ENCODE data around the gene ACTMAP.
A peak's percentile ranks its signal among the peaks of the same experiment; 100 is the strongest.
"Not testable (repeated sequence)": the region's sequence is repeated elsewhere in the genome, so short reads cannot be mapped to it uniquely, and the experiment has no call there.

The ACTMAP gene, protein sequence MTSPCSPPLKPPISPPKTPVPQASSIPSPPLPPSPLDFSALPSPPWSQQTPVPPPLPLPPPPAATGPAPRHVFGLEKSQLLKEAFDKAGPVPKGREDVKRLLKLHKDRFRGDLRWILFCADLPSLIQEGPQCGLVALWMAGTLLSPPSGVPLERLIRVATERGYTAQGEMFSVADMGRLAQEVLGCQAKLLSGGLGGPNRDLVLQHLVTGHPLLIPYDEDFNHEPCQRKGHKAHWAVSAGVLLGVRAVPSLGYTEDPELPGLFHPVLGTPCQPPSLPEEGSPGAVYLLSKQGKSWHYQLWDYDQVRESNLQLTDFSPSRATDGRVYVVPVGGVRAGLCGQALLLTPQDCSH

DNA sequence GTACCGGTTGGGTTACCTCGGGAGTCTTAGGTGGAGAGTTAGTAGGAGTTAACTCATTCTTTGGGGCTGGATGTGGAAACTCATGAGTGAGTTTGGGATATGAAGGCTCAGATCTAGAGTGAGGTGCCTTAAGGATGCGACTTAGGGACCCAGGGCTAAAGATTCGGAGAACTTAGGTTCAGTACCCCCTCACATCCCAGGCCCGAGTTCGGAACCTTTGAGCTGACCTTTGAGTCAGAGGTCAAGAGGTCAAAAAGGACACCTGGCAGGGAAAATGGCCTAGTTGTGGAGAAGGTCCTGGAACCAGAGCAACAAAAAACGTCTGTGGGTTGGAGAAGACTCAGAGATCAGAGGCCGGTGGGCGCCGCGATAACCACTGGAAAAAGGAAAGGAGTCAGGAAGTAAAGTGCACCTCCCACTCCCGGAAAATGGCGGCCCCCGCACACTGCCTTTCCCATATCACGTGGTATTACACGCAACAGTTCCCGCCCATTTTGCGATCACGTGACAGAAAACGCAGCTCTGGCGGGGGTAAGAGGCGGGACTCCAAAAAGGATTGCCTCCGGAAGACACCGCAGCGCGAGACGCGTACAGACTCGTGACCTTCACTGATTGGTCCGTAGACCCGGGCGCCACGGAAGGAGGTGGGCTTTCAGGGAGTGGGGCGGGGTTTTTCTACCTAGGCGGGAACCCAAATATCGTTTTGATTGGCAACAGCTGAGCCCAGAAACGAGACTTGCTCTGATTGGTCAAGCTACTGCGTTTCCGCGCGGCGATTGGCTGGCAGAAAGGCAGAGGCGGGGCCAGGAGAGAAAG lies at the start of gene ACTMAP:
TSS of gene ACTMAP (minus strand) at position 420 of the 816 bp plus-strand sequence. CDS start 674 bp downstream, outside the sequence.
- Mint-ChIP-seq H3K27me3 (no peaks in the 10 kb centered on the region), H3K9me3 (no peaks in the 10 kb centered on the region), H3K27ac (peak within 1 kb of the TSS; percentile 98 to 99), H3K4me1 (peaks cover 48% of the 10 kb centered on the region), H3K4me3 (peak within 1 kb of the TSS; percentile 96 to 98)
- DNase-seq (peak; percentile 99 to 100), ATAC-seq (peak; percentile 91)

DNA sequence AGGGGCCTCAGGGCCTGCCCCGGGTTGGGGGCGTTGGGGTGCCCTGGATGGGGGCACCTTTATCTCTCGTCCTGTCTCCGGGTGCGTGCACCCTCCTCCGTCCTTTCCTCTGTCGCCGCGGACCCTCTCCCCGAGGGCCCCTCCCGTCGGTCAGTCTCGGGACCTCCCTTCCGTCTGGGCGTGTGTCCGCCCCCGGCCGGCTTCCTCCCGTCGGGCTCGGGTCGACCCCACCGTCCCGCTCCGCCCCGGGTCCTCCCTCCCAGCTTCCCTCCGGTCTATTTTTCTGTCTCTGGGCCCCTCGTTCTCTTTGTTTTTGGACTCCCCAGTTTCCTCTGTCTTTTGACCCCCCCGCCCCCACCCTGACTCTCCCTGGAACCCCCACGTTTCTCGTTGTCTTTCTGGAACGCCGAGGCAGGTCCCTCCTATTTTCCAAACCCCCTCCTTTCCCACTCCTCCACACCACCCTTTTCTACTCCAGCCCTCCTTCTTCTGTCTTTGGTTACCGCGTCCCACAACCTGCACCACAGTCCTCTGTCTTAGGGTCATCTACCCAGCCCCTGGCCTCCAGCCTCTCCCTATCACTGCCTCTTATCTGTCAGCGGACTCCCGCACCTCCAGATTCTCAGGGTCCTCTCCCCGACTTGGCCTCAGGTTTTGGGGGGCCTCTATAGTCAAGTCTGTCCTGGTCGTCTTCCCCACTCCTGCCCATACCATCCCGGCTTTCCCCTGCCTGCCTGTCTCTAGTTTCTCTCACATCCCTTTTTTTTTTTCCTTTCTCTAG lies 49.5 kb upstream of the ACTMAP start:
- H3K4me1 Mint-ChIP-seq = peaks cover 79% of the 10 kb centered on the region
- peak overlapping the region; percentile 93 to 95 for H3K27ac Mint-ChIP-seq
- ATAC-seq (peak; percentile 6), DNase-seq (peak in 1 of 2 donors; percentile 50)
- H3K9me3 Mint-ChIP-seq = no peaks in the 10 kb centered on the region
- peak overlapping the region; percentile 99 to 100 for H3K4me3 Mint-ChIP-seq
- no peaks in the 10 kb centered on the region for H3K27me3 Mint-ChIP-seq

DNA sequence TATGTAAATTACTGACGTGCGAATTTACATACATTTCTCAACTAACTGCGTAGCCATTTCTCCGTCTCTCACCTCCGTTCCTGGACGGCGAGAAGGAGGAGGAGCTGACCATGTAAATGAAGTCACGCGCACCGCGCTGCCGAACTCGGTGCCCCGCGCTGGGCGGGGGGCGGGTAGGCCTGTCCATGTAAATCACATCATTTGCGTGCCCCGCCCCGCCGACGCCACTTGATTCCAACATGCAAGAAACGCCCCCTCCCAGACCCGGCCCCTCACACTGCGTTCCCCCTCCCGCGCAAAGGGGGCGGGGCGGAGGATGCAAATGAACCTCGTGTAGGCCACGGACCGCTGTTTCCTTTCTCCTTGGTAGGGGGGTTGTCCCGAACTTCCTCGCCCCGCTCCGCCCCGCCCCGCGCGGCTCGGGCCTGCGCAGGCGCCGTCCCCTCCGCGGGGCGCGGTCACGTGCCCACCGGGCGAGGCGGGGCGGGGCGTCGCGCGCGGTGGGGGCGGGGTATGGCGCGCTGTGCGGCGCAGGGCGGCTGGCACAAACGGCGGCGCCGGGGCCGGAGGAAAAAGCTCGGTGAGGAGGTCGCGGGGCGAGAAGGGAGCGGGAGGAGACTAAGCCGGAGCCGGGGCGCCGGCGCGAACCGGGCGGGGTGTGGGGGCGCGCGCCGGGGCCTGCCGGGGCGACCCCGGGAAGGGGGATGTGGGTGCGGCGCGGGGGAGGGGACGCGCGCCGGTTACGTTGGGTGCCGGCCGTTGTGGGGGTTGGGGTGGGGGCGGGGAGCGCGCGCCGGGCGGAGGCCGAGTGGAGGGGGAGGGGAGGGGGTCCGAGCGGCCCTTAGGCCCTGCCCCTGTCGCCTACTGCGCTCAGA lies 48.6 kb upstream of the ACTMAP start, which contains the start of gene EGLN2:
TSS of gene EGLN2 (plus strand) at position 509 of the 875 bp plus-strand sequence. CDS start 1,382 bp downstream, outside the sequence.
- Mint-ChIP-seq H3K27me3 (no peaks in the 10 kb centered on the region), H3K4me1 (peaks cover 70% of the 10 kb centered on the region), H3K4me3 (peak within 1 kb of the TSS; percentile 99 to 100), H3K27ac (peak within 1 kb of the TSS; percentile 96 to 99), H3K9me3 (no peaks in the 10 kb centered on the region)
- ATAC-seq (peak; percentile 86), DNase-seq (peak; percentile 100)

DNA sequence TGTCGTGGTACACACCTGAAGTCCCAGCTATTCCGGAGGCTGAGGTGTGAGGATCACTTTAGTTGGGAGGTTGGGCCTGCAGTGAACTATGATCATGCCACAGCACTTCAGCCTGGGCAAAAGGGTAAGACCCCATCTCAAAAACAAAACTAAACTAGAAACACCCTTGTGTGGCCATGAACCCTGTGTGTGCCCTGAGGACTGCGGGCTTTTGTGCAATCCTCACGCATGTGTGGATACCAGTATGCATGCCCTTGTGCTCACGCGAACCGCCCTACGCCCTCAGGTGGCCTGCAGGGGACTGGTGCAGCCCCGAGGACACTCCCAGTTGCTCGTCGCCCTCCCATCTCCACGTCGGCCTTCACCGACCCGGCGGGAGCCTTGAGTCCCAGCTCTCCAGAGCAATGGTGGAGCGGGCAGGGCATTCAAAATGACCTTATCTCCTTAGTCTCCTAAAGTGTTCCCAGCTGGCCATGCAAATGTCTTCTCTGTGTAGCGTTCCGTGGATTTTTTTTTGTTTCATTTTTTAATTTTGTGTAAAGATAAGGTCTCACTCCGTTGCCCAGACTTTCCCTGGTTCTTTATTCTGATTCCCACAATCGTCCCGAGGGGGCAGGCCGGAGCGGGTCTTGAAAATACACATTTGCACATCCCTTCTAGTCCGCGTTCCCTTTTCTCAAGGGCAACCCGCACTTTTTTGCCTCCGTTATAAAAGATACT lies 47.8 kb upstream of the ACTMAP start:
- Mint-ChIP-seq H3K9me3 (no peaks in the 10 kb centered on the region), H3K4me1 (peaks cover 65% of the 10 kb centered on the region), H3K4me3 (peak overlapping the region; percentile 95 to 96), H3K27ac (peak overlapping the region; percentile 96 to 99), H3K27me3 (no peaks in the 10 kb centered on the region)
- peak; percentile 65 to 81 for DNase-seq
- ATAC-seq = peak; percentile 68

DNA sequence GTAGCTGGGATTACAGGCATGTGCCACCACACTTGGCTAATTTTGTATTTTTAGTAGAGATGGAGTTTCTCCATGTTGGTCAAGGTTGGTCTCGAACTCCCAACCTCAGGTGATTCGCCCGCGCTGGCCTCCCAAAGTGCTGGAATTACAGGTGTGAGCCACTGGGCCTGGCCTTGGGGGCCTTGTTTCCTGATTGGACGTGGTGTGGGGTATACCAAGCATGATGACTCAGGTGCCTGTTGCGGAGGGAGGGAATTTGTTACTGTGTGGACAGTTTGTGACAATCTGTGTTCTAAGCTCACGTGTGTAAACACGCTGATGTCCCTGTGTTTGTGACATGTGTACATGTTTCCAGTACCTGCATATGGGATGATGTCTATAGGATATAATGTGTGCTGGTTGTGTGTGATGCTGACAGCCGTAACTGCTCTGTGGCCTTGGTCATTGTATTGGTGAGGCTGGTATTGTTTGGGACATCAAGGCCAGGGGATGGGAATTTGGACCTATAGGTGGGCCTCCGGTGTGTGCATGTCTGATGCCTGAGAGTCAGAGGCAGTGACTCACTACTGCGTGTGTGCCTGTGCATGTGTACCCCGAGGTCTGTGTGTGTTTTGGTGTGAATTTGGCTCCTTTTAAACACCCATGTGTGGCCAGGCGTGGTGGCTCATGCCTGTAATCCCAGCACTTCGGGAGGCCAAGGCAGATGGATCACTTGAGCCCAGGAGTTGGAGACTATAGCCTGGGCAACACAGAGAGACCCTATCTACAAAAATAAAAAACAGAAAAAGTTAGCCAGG lies 47.1 kb upstream of the ACTMAP start:
- DNase-seq = no peak
- no peaks in the 10 kb centered on the region for H3K9me3 Mint-ChIP-seq
- peaks cover 65% of the 10 kb centered on the region for H3K4me1 Mint-ChIP-seq

DNA sequence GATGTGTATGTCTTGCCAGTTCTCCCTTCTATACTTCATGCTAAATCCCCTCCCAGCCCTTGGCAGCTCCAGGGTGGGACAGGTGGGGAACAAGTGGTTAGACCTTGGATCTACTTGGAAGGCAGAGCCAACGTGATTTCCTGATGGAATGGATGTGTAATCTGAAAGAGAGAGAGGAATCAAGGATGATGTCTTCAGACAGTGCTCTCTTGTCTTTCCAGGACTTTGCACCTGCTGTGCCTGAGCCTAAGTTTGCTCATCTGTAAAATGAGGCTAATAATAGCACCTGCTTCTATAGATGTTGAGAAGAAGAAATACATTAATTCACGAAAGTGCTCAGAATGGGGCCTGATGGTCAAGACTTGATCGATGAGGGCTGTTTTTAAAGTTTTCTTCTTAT lies 41.7 kb upstream of the ACTMAP start:
- peak overlapping the region; percentile 61 to 63 for H3K27ac Mint-ChIP-seq
- H3K27me3 Mint-ChIP-seq = no peaks in the 10 kb centered on the region
- H3K9me3 Mint-ChIP-seq = no peaks in the 10 kb centered on the region
- DNase-seq (no peak), ATAC-seq (no peak)
- peaks cover 48% of the 10 kb centered on the region for H3K4me1 Mint-ChIP-seq
- peak overlapping the region in 1 of 2 donors; percentile 38 for H3K4me3 Mint-ChIP-seq

More for the DNA sequence above, 47.1 kb upstream of the ACTMAP start:
- Mint-ChIP-seq H3K27ac (peak overlapping the region; percentile 70 to 96), H3K27me3 (no peaks in the 10 kb centered on the region), H3K4me3 (peak overlapping the region; percentile 7 to 96)
- no peak for ATAC-seq

DNA sequence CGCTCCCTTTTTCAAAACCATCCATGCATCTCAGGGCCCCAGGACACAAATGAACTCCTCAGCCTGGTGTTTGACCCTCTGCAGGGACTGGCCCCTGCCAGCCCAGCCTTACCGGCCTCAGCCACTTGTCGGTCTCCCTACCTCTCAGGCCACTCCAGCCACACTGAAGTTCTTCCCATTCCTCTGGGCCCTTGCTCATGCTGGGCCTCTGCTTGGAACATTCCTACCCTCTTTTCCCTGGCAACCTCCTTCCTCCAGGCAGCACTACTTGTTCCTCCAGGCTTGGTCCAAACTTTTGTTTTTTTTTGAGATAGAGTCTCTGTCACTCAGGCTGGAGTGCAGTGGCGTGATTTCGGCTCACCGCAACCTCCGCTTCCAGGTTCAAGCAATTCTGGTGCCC lies 41.1 kb upstream of the ACTMAP start:
- DNase-seq (no peak), ATAC-seq (no peak)
- no peaks in the 10 kb centered on the region for H3K9me3 Mint-ChIP-seq
- peaks cover 48% of the 10 kb centered on the region for H3K4me1 Mint-ChIP-seq
- H3K4me3 Mint-ChIP-seq = no peak overlapping the region
- H3K27me3 Mint-ChIP-seq = no peaks in the 10 kb centered on the region
- H3K27ac Mint-ChIP-seq = peak overlapping the region in 1 of 2 donors; percentile 87

DNA sequence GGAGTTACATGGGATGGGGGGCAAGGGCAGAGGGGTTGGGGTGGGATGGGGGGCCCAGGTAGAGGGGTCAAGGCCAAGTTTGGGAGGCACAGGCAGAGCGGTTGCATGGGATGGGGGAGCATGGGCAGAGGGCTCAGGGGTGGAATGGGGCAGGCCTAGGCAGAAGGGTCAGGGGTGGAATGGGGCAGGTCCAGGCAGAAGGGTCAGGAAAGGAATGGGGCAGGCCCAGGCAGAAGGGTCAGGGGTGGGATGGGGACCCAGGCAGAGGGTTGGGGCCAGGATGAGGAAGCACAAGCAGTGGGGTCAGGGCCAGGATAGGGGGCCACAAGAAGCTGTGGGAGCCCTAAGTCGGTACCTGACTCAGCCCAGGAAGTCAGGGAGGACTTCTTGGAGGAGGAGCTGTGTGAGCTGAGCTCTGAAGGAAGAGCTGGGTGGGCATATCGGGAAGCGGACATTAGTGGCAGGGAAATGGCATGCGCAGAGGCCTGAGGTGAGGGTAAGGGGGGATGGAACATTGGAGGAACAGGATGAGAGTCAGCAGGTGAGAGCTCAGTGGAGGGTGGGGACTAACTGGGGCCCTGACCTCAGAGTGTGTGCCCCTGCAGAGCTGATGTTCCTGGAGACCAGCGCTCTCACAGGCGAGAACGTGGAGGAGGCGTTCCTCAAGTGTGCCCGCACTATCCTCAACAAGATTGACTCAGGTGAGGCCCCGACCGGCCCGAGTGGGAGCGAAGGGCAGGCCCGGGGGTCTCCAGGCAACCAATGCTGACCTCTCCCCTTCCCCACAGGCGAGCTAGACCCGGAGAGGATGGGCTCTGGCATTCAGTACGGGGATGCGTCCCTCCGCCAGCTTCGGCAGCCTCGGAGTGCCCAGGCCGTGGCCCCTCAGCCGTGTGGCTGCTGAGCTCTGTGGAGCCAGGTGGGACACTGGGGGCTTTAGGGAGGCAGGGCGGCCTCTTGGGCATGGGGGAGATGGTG lies 36.1 kb upstream of the ACTMAP start:
- Mint-ChIP-seq H3K27me3 (no peaks in the 10 kb centered on the region), H3K9me3 (no peaks in the 10 kb centered on the region), H3K4me1 (peaks cover 38% of the 10 kb centered on the region), H3K4me3 (no peak overlapping the region), H3K27ac (peak overlapping the region; percentile 6 to 60)
- DNase-seq = no peak
- no peak for ATAC-seq

DNA sequence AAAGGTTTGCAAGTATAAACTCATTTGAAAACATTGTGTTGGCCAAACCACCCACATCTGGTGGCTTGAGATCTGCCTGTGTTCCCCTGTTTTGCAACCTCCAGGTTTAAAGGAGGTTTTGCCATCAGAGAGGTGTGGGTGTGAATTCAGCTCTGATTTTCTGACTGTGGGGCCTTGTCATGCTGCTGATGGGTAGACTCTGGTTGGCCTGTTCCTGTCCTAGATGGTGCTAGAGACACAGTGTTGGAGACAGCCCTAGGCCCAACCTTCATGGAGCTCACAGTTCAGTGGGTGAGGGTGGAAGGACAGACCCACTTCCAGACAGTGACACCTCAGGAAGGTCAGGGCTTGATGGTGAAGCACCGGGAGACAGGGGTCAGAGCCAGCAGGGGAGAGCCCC lies 35.2 kb upstream of the ACTMAP start:
- peak overlapping the region in 1 of 2 donors; percentile 79 for H3K27ac Mint-ChIP-seq
- peaks cover 42% of the 10 kb centered on the region for H3K4me1 Mint-ChIP-seq
- DNase-seq (no peak), ATAC-seq (peak; percentile 50)
- no peaks in the 10 kb centered on the region for H3K9me3 Mint-ChIP-seq
- H3K4me3 Mint-ChIP-seq = no peak overlapping the region
- H3K27me3 Mint-ChIP-seq = no peaks in the 10 kb centered on the region

DNA sequence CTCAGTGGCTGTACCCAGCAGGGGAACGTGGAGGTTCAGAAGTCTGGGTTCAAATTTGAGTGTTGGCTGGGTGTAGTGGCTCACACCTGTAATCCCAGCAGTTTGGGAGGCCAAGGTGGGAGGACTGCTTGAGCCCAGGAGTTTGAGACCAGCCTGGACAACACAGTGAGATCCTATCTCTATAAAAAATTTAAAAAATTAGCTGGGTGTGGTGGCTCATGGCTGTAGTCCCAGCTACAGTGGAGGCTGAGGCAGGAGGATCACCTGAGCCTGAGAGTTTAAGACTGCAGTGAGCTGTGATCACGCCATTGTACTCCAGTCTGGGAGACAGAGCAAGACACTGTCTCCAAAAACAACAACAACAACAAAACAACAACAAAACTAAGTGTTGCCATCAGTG lies 33.9 kb upstream of the ACTMAP start:
- not testable (repeated sequence) for H3K27me3 Mint-ChIP-seq, H3K4me3 Mint-ChIP-seq, H3K9me3 Mint-ChIP-seq, H3K27ac Mint-ChIP-seq, ATAC-seq, DNase-seq
- peaks cover 43% of the 10 kb centered on the region for H3K4me1 Mint-ChIP-seq

DNA sequence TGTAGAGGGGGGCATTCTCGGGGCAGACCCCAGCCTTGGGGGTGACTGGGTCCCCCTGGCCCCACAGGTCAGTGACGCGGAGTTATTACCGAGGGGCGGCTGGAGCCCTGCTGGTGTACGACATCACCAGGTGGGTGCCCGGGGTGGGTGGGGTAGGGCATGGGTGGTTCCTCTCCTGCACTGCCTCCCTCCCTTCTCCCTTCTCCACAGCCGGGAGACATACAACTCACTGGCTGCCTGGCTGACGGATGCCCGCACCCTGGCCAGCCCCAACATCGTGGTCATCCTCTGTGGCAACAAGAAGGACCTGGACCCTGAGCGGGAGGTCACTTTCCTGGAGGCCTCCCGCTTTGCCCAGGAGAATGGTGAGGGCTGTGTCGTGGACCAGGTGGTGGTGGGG lies 33.4 kb upstream of the ACTMAP start:
- Mint-ChIP-seq H3K27me3 (no peaks in the 10 kb centered on the region), H3K4me3 (no peak overlapping the region), H3K9me3 (no peaks in the 10 kb centered on the region), H3K4me1 (peaks cover 47% of the 10 kb centered on the region), H3K27ac (no peak overlapping the region)
- DNase-seq (no peak), ATAC-seq (no peak)

DNA sequence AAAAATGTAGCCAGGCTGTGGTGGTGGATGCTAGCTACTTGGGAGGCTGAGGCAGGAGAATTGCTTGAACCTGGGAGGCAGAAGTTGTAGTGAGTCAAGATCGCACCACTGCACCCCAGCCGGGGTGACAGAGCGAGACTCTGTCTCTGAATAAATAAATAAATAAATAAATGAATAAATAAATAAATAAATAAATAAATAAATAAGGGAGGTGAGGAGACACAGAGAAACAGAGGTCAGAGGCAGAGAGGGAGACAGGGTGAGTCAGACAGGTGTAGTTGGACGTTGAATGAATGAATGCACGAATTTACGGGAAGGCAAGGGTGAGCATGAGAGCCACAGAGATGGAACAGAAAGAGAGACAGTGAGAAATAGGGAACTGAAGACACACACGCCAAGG lies 30.9 kb upstream of the ACTMAP start:
- DNase-seq = no peak
- no peaks in the 10 kb centered on the region for H3K27me3 Mint-ChIP-seq
- H3K4me1 Mint-ChIP-seq = peaks cover 54% of the 10 kb centered on the region
- no peaks in the 10 kb centered on the region for H3K9me3 Mint-ChIP-seq
- H3K4me3 Mint-ChIP-seq = no peak overlapping the region
- ATAC-seq = no peak
- H3K27ac Mint-ChIP-seq = no peak overlapping the region

All from stimulated activated naive CD8-positive, alpha-beta T cell treated with anti-CD3 and anti-CD28 coated beads, Interleukin-15, amount 100 ng/mL, for 72 hours (primary cell).